WTC11 (cell line): ENCODE measurements around the gene MIB2. TPM values are rescaled to one million over a fixed set of nuclear protein-coding genes. Genes with fewer than 3 reads are reported as not detected.

Experiments used
- ATAC-seq: fragments of 200-7000 bp; cut with Tn5 transposase; 2 replicates; pipeline ENCODE4 v1.10.0; 2021; ENCODE audit warnings: mild to moderate bottlenecking, moderate library complexity
- CTCF ChIA-PET: fragments of 300-600 bp; sonication (Branson Sonifier 250); formaldehyde crosslinking; loops from one replicate; lab custom pipeline; 2021; ENCODE audit warnings: antibody characterized with exemption; lab: Charles Lee
- POLR2A ChIA-PET: fragments of 350-600 bp; sonication (Branson Sonifier 250); formaldehyde crosslinking; loops from one replicate; lab custom pipeline; 2021; ENCODE audit warnings: antibody characterized with exemption; lab: Charles Lee
- DNase-seq: peaks from one replicate; pipeline ENCODE4 v3.0.0; 2021; ENCODE audit warnings: low spot score
- H3K27ac Mint-ChIP-seq: 2 replicates; pipeline ENCODE4 v1.8.0; 2021; ENCODE audit warnings: mixed read lengths
- H3K27me3 Mint-ChIP-seq: 2 replicates; pipeline ENCODE4 v1.8.0; 2021; ENCODE audit warnings: low read depth, mild to moderate bottlenecking, moderate library complexity, mixed read lengths
- H3K36me3 Mint-ChIP-seq: 2 replicates; pipeline ENCODE4 v1.8.0; 2021; ENCODE audit warnings: mixed read lengths
- H3K4me1 Mint-ChIP-seq: 2 replicates; pipeline ENCODE4 v1.8.0; 2022; ENCODE audit warnings: mixed read lengths
- H3K4me3 Mint-ChIP-seq: 2 replicates; pipeline ENCODE4 v1.8.0; 2021; ENCODE audit warnings: mild to moderate bottlenecking, moderate library complexity, mixed read lengths
- H3K9me3 Mint-ChIP-seq: 2 replicates; pipeline ENCODE4 v1.8.0; 2021; ENCODE audit warnings: mixed read lengths
- ATF2 ChIP-seq: sonication (generic); formaldehyde crosslinking; IDR thresholded peaks from 2 replicates; pipeline ENCODE4 v1.8.1; 2022; ENCODE audit warnings: low read depth, missing genetic modification reagents, borderline replicate concordance
- CREB1 ChIP-seq: sonication (generic); formaldehyde crosslinking; IDR thresholded peaks from 2 replicates; pipeline ENCODE4 v1.8.0; 2023; ENCODE audit warnings: mild to moderate bottlenecking, missing genetic modification reagents
- E2F4 ChIP-seq: sonication (generic); formaldehyde crosslinking; IDR thresholded peaks from 2 replicates; pipeline ENCODE4 v1.8.1; 2022; ENCODE audit warnings: low read depth, mild to moderate bottlenecking, moderate library complexity, missing genetic modification reagents, borderline replicate concordance
- ETV6 ChIP-seq: sonication (generic); formaldehyde crosslinking; IDR thresholded peaks from 2 replicates; pipeline ENCODE4 v1.8.1; 2022; ENCODE audit warnings: mild to moderate bottlenecking, missing genetic modification reagents
- GTF2I ChIP-seq: fragments of 250-450 bp; sonication (Bioruptor Pico); conservative IDR thresholded peaks from 2 replicates; pipeline ENCODE4 v1.4.0; 2021; ENCODE audit warnings: mild to moderate bottlenecking
- NFATC4 ChIP-seq: fragments of 250-450 bp; sonication (Bioruptor Pico); IDR thresholded peaks from 2 replicates; pipeline ENCODE4 v1.9.0; 2021; ENCODE audit warnings: mild to moderate bottlenecking
- NFE2L1 ChIP-seq: sonication (generic); formaldehyde crosslinking; IDR thresholded peaks from 2 replicates; pipeline ENCODE4 v1.8.1; 2023; ENCODE audit warnings: missing genetic modification reagents
- NR2C2 ChIP-seq: sonication (generic); formaldehyde crosslinking; IDR thresholded peaks from 2 replicates; pipeline ENCODE4 v1.8.0; 2022; ENCODE audit warnings: mild to moderate bottlenecking, missing genetic modification reagents
- NR3C1 ChIP-seq: sonication (generic); formaldehyde crosslinking; conservative IDR thresholded peaks from 2 replicates; pipeline ENCODE4 v1.8.1; 2023; ENCODE audit warnings: low read depth, mild to moderate bottlenecking, missing genetic modification reagents
- PRRX2 ChIP-seq: fragments of 250-450 bp; sonication (Bioruptor Pico); IDR thresholded peaks from 2 replicates; pipeline ENCODE4 v1.8.0; 2021; ENCODE audit warnings: mild to moderate bottlenecking
- RELA ChIP-seq: sonication (generic); formaldehyde crosslinking; IDR thresholded peaks from 2 replicates; pipeline ENCODE4 v1.8.1; 2022; ENCODE audit warnings: missing genetic modification reagents, mild to moderate bottlenecking, borderline replicate concordance
- ZNF138 ChIP-seq: sonication (generic); formaldehyde crosslinking; conservative IDR thresholded peaks from 2 replicates; pipeline ENCODE4 v1.8.1; 2022; ENCODE audit warnings: mild to moderate bottlenecking, moderate library complexity, missing genetic modification reagents
- ZNF232 ChIP-seq: sonication (generic); formaldehyde crosslinking; IDR thresholded peaks from 2 replicates; pipeline ENCODE4 v1.8.0; 2022; ENCODE audit warnings: mild to moderate bottlenecking, missing genetic modification reagents
- ZNF317 ChIP-seq: sonication (generic); formaldehyde crosslinking; IDR thresholded peaks from 2 replicates; pipeline ENCODE4 v1.8.1; 2023; ENCODE audit warnings: low read depth, mild to moderate bottlenecking, moderate library complexity, missing genetic modification reagents, borderline replicate concordance
- ZNF396 ChIP-seq: fragments of 250-450 bp; sonication (Bioruptor Pico); IDR thresholded peaks from 2 replicates; pipeline ENCODE4 v1.8.0; 2021; ENCODE audit warnings: mild to moderate bottlenecking, moderate library complexity, borderline replicate concordance
- ZNF532 ChIP-seq: fragments of 250-450 bp; sonication (Bioruptor Pico); IDR thresholded peaks from 2 replicates; pipeline ENCODE4 v1.9.0; 2021; ENCODE audit warnings: mild to moderate bottlenecking, borderline replicate concordance
- total RNA-seq: library from RNA; stranded (reverse); gene quantifications from 3 replicates; pipeline ENCODE4 v1.2.3, GENCODE V29; 2021
- TF ChIP-seq, protein P1 (sequence below): sonication (generic); formaldehyde crosslinking; IDR thresholded peaks from 2 replicates; pipeline ENCODE4 v1.8.0; 2022; ENCODE audit warnings: mild to moderate bottlenecking, missing genetic modification reagents
- TF ChIP-seq, protein P2 (sequence below): sonication (generic); formaldehyde crosslinking; IDR thresholded peaks from 2 replicates; pipeline ENCODE4 v1.8.0; 2022; ENCODE audit warnings: missing genetic modification reagents
- TF ChIP-seq, protein P3 (sequence below): sonication (generic); formaldehyde crosslinking; IDR thresholded peaks from 2 replicates; pipeline ENCODE4 v1.8.0; 2022; ENCODE audit warnings: mild to moderate bottlenecking, missing genetic modification reagents
- TF ChIP-seq, protein P4 (sequence below): sonication (generic); formaldehyde crosslinking; IDR thresholded peaks from 2 replicates; pipeline ENCODE4 v1.8.1; 2023; ENCODE audit warnings: mild to moderate bottlenecking, missing genetic modification reagents, borderline replicate concordance

MIB2 gene
- total RNA-seq, 1 experiment from 2014 or later: 90.6 TPM

- CTCF ChIA-PET: interaction anchor here (0.5 to 2.2 kb wide), 8 partner anchors 10 to 746 kb away, joined by 3 to 30 read pairs (median 4); no protein-coding TSS in a partner anchor
- no peaks in the 10 kb centered on the region for H3K9me3 Mint-ChIP-seq
- peak overlapping the region; percentile 61 for H3K4me3 Mint-ChIP-seq
- peaks cover 6% of the 10 kb centered on the region for H3K27me3 Mint-ChIP-seq
- no peak overlapping the region for H3K27ac Mint-ChIP-seq
- H3K36me3 Mint-ChIP-seq: no peaks in the 10 kb centered on the region
- peaks cover 2% of the 10 kb centered on the region; the same call in 1 of the 2 replicates for H3K4me1 Mint-ChIP-seq
- POLR2A ChIA-PET: interaction anchor here (0.5 to 1.8 kb wide), 3 partner anchors 11 to 63 kb away, joined by 3 to 7 read pairs (median 3); partner anchors contain the start of gene MIB2
- ATAC-seq (no peak; the same call in 1 of the 2 replicates), DNase-seq (peak; percentile 85)
- TF ChIP-seq ATF2 (CRISPR knock-in tag) (peak; percentile 40; the same call in 1 of the 2 replicates), CREB1 (CRISPR knock-in tag) (peak; percentile 85), ETV6 (peak; percentile 87; the same call in 1 of the 2 replicates), ZNF232 (CRISPR knock-in tag) (peak; percentile 89), PRRX2 (CRISPR knock-in tag) (no peak), ZNF532 (CRISPR knock-in tag) (no peak), NR2C2 (CRISPR knock-in tag) (peak; percentile 43; the same call in 1 of the 2 replicates), ZNF138 (CRISPR knock-in tag) (0 out of 2 replicates have a peak, but pooled peaks have one; percentile 26), ZNF317 (CRISPR knock-in tag) (peak; percentile 45; the same call in 1 of the 2 replicates), E2F4 (no peak), NFE2L1 (CRISPR knock-in tag) (peak; percentile 95), NFATC4 (CRISPR knock-in tag) (no peak), ZNF396 (CRISPR knock-in tag) (no peak), GTF2I (CRISPR knock-in tag) (no peak), NR3C1 (CRISPR knock-in tag) (no peak), RELA (CRISPR knock-in tag) (peak; percentile 81; the same call in 1 of the 2 replicates)
- TF ChIP-seq, protein P1, sequence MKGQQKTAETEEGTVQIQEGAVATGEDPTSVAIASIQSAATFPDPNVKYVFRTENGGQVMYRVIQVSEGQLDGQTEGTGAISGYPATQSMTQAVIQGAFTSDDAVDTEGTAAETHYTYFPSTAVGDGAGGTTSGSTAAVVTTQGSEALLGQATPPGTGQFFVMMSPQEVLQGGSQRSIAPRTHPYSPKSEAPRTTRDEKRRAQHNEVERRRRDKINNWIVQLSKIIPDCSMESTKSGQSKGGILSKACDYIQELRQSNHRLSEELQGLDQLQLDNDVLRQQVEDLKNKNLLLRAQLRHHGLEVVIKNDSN: peak; percentile 68; the same call in 1 of the 2 replicates
- TF ChIP-seq, protein P2, sequence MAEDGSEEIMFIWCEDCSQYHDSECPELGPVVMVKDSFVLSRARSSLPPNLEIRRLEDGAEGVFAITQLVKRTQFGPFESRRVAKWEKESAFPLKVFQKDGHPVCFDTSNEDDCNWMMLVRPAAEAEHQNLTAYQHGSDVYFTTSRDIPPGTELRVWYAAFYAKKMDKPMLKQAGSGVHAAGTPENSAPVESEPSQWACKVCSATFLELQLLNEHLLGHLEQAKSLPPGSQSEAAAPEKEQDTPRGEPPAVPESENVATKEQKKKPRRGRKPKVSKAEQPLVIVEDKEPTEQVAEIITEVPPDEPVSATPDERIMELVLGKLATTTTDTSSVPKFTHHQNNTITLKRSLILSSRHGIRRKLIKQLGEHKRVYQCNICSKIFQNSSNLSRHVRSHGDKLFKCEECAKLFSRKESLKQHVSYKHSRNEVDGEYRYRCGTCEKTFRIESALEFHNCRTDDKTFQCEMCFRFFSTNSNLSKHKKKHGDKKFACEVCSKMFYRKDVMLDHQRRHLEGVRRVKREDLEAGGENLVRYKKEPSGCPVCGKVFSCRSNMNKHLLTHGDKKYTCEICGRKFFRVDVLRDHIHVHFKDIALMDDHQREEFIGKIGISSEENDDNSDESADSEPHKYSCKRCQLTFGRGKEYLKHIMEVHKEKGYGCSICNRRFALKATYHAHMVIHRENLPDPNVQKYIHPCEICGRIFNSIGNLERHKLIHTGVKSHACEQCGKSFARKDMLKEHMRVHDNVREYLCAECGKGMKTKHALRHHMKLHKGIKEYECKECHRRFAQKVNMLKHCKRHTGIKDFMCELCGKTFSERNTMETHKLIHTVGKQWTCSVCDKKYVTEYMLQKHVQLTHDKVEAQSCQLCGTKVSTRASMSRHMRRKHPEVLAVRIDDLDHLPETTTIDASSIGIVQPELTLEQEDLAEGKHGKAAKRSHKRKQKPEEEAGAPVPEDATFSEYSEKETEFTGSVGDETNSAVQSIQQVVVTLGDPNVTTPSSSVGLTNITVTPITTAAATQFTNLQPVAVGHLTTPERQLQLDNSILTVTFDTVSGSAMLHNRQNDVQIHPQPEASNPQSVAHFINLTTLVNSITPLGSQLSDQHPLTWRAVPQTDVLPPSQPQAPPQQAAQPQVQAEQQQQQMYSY (CRISPR knock-in tag): peak; percentile 98
- TF ChIP-seq, protein P3, sequence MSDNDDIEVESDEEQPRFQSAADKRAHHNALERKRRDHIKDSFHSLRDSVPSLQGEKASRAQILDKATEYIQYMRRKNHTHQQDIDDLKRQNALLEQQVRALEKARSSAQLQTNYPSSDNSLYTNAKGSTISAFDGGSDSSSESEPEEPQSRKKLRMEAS: peak; percentile 97
- TF ChIP-seq, protein P4, sequence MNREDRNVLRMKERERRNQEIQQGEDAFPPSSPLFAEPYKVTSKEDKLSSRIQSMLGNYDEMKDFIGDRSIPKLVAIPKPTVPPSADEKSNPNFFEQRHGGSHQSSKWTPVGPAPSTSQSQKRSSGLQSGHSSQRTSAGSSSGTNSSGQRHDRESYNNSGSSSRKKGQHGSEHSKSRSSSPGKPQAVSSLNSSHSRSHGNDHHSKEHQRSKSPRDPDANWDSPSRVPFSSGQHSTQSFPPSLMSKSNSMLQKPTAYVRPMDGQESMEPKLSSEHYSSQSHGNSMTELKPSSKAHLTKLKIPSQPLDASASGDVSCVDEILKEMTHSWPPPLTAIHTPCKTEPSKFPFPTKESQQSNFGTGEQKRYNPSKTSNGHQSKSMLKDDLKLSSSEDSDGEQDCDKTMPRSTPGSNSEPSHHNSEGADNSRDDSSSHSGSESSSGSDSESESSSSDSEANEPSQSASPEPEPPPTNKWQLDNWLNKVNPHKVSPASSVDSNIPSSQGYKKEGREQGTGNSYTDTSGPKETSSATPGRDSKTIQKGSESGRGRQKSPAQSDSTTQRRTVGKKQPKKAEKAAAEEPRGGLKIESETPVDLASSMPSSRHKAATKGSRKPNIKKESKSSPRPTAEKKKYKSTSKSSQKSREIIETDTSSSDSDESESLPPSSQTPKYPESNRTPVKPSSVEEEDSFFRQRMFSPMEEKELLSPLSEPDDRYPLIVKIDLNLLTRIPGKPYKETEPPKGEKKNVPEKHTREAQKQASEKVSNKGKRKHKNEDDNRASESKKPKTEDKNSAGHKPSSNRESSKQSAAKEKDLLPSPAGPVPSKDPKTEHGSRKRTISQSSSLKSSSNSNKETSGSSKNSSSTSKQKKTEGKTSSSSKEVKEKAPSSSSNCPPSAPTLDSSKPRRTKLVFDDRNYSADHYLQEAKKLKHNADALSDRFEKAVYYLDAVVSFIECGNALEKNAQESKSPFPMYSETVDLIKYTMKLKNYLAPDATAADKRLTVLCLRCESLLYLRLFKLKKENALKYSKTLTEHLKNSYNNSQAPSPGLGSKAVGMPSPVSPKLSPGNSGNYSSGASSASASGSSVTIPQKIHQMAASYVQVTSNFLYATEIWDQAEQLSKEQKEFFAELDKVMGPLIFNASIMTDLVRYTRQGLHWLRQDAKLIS: 0 out of 2 replicates have a peak, but pooled peaks have one; percentile 42
These were observed 15.1 kb downstream of the MIB2 start for GRCh38 chr1:1630191-1630964.
